NB4 (cell line): ENCODE data around the gene NLGN4X.

ENCODE experiments used
- CTCF ChIP-seq: IDR thresholded peaks from one replicate; pipeline ENCODE4 v1.5.1; 2012; ENCODE audit warnings: low read depth, low read length
- MAX ChIP-seq: IDR thresholded peaks from 2 replicates; pipeline ENCODE4 v1.6.1; 2011; ENCODE audit warnings: low read depth, low read length
- MYC ChIP-seq: IDR thresholded peaks from 2 replicates; pipeline ENCODE4 v1.6.1; 2011; ENCODE audit warnings: low read depth, low read length
- POLR2A ChIP-seq: IDR thresholded peaks from 2 replicates; pipeline ENCODE4 v1.6.1; 2011; ENCODE audit warnings: mild to moderate bottlenecking; ENCODE audit not compliant: insufficient read length; ENCODE audit errors: extremely low read depth

- TF ChIP-seq POLR2A = no peak
- TF ChIP-seq CTCF = no peak
- TF ChIP-seq MAX = no peak
- TF ChIP-seq MYC = no peak
Measured at GRCh38 chrX:6151971-6152370, 76.7 kb downstream of the NLGN4X start.
